ENCODE data around the gene IP6K1.

IP6K1 gene

DNA sequence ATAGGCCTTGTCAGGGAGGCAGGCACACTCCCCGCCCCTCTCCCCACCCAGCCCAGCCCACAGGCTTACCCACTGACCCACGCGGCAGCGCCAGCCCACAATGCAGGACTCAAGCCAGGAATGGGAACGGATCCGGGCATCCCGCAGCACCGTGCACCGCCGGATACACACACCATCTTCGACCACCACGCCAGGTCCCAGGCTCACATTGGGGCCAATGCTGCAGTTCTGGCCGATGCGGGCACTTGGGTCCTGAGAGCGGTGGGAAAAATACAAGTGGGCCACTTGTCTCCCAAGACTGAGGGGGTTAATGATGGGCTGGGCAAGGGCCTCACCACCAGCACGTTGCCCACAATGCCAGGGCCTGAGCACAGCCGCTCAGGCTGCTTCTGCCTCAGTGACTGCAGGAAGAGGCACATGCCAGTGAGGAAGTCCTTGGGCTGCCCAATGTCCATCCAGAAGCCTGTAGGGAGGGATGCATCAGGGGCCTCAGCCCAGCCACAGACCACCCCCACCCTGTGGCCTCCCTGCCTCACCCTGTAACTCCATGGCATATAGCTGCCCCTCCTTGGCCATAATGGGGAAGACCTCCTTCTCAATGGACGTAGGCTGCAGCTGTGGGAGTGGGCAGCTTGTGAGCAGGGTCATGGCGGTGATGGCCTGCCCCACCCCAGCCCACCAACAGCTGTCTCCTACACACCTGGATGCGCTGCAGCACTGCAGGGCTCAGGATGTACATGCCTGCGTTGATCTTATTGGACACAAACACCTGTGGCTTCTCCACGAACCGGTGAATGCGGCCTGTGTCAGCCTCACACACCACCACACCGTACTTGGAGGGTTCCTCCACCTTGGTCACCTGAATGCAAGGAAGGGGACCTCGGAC, 64.2 kb downstream of the IP6K1 start:
- TF ChIP-seq SNAI2 (CRISPR knock-in tag; IDR thresholded peaks at IDR 0.05) = no peak
- TF ChIP-seq ZNF8 (CRISPR knock-in tag; IDR thresholded peaks at IDR 0.05) = no peak
- TF ChIP-seq CSDC2 (CRISPR knock-in tag; IDR thresholded peaks at IDR 0.05) = no peak
- TF ChIP-seq ZFP30 (CRISPR knock-in tag; IDR thresholded peaks at IDR 0.05) = no peak
- TF ChIP-seq ZNF70 (CRISPR knock-in tag; IDR thresholded peaks at IDR 0.05) = no peak
- no peak for TF ChIP-seq PPARA (CRISPR knock-in tag; IDR thresholded peaks at IDR 0.05; ENCODE audit: borderline replicate concordance)
- TF ChIP-seq ZC3H10 (CRISPR knock-in tag; IDR thresholded peaks at IDR 0.05) = no peak
- TF ChIP-seq TSHZ2 (CRISPR knock-in tag; IDR thresholded peaks at IDR 0.05) = no peak
- no peak for TF ChIP-seq TCF4 (CRISPR knock-in tag; IDR thresholded peaks at IDR 0.05; ENCODE audit: borderline replicate concordance)
- no peak for ATAC-seq

DNA sequence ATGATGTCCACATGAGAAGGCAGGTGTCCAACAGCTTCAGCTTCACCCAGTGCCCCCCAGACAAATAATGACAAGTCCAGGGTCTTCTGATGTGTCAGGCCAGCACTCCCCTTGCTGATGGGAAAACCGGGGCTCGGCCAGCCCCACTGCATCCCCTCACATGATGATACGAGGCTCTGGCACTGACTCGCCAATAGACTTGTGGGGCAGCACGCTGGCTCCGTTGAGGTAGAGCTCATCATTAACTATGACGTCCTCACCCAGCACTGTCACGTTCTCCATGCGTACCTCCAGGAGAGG, 64.8 kb downstream of the IP6K1 start:
- TF ChIP-seq CSDC2 (CRISPR knock-in tag; IDR thresholded peaks at IDR 0.05) (no peak), TCF4 (CRISPR knock-in tag; IDR thresholded peaks at IDR 0.05; ENCODE audit: borderline replicate concordance) (no peak), PPARA (CRISPR knock-in tag; IDR thresholded peaks at IDR 0.05; ENCODE audit: borderline replicate concordance) (no peak), ZNF8 (CRISPR knock-in tag; IDR thresholded peaks at IDR 0.05) (no peak), SNAI2 (CRISPR knock-in tag; IDR thresholded peaks at IDR 0.05) (no peak), ZNF565 (CRISPR knock-in tag; conservative IDR thresholded peaks at IDR 0.05; ENCODE audit: low read depth) (no peak), POU6F1 (CRISPR knock-in tag; IDR thresholded peaks at IDR 0.05; ENCODE audit: borderline replicate concordance, low read depth) (no peak), ZFP3 (CRISPR knock-in tag; IDR thresholded peaks at IDR 0.05) (no peak), OSR1 (CRISPR knock-in tag; IDR thresholded peaks at IDR 0.05) (no peak), RARB (CRISPR knock-in tag; IDR thresholded peaks at IDR 0.05) (no peak), ZNF70 (CRISPR knock-in tag; IDR thresholded peaks at IDR 0.05) (no peak), CREB5 (CRISPR knock-in tag; IDR thresholded peaks at IDR 0.05; ENCODE audit: low read depth) (no peak)
- TF ChIP-seq, protein P1, sequence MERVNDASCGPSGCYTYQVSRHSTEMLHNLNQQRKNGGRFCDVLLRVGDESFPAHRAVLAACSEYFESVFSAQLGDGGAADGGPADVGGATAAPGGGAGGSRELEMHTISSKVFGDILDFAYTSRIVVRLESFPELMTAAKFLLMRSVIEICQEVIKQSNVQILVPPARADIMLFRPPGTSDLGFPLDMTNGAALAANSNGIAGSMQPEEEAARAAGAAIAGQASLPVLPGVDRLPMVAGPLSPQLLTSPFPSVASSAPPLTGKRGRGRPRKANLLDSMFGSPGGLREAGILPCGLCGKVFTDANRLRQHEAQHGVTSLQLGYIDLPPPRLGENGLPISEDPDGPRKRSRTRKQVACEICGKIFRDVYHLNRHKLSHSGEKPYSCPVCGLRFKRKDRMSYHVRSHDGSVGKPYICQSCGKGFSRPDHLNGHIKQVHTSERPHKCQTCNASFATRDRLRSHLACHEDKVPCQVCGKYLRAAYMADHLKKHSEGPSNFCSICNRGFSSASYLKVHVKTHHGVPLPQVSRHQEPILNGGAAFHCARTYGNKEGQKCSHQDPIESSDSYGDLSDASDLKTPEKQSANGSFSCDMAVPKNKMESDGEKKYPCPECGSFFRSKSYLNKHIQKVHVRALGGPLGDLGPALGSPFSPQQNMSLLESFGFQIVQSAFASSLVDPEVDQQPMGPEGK (CRISPR knock-in tag; IDR thresholded peaks at IDR 0.05; ENCODE audit: borderline replicate concordance) = no peak
- no peak for ATAC-seq

GRCh38 chr3:49720855-49721595, 65.3 kb downstream of the IP6K1 start:
- ATAC-seq = no peak
- TF ChIP-seq, protein P2, sequence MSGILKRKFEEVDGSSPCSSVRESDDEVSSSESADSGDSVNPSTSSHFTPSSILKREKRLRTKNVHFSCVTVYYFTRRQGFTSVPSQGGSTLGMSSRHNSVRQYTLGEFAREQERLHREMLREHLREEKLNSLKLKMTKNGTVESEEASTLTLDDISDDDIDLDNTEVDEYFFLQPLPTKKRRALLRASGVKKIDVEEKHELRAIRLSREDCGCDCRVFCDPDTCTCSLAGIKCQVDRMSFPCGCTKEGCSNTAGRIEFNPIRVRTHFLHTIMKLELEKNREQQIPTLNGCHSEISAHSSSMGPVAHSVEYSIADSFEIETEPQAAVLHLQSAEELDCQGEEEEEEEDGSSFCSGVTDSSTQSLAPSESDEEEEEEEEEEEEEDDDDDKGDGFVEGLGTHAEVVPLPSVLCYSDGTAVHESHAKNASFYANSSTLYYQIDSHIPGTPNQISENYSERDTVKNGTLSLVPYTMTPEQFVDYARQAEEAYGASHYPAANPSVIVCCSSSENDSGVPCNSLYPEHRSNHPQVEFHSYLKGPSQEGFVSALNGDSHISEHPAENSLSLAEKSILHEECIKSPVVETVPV (CRISPR knock-in tag; IDR thresholded peaks at IDR 0.05) = no peak
- TF ChIP-seq GLIS3 (CRISPR knock-in tag; IDR thresholded peaks at IDR 0.05) (no peak), TOX (CRISPR knock-in tag; IDR thresholded peaks at IDR 0.05; ENCODE audit: borderline replicate concordance) (no peak), SNAI2 (CRISPR knock-in tag; IDR thresholded peaks at IDR 0.05) (no peak), ZC3H10 (CRISPR knock-in tag; IDR thresholded peaks at IDR 0.05) (no peak), ZNF70 (CRISPR knock-in tag; IDR thresholded peaks at IDR 0.05) (no peak), POU6F1 (CRISPR knock-in tag; IDR thresholded peaks at IDR 0.05; ENCODE audit: borderline replicate concordance, low read depth) (no peak), CSDC2 (CRISPR knock-in tag; IDR thresholded peaks at IDR 0.05) (no peak)
- TF ChIP-seq, protein P1 (CRISPR knock-in tag; IDR thresholded peaks at IDR 0.05; ENCODE audit: borderline replicate concordance) = no peak

All from SK-N-SH treated with all-trans-retinoic acid at 6 μM for 48 hours (cell line).